ENCODE measurements around the gene ITPR2. TPM values are rescaled to one million over a fixed set of nuclear protein-coding genes. Genes with fewer than 3 reads are reported as not detected.
"Not testable (repeated sequence)": the region's sequence is repeated elsewhere in the genome, so short reads cannot be mapped to it uniquely, and the experiment has no call there.

Gene ITPR2
- total RNA-seq, 1 donor from 2014 or later, result 16.3 TPM

DNA sequence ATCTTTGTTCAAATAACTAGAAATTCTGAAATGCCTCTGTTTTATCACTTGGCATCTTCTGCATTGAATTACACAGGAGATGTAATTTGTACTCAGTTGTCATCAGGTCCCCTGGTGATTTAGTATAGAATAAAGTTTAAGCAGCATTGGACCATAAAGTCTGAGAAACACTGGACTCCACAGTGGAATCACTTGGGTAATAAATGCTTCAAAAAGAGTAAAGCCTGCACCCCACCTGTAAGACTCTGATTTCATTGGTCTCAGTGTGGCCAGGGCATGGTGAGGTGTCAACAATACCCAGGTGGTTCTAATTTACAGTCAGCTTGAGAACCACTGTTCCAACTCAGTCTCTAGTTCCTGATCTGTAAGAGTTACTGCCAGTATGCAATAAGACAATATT lies 148.9 kb downstream of the ITPR2 start:
- DNase-seq (ENCODE audit: low read depth), result no peak
- Histone ChIP-seq H3K36me3 (ENCODE audit: control insufficient read depth, insufficient read depth, low read length) (no peaks in the 10 kb centered on the region), H3K4me3 (ENCODE audit: low read depth, low read length) (no peak overlapping the region), H3K27me3 (ENCODE audit: control insufficient read depth, insufficient read depth, low read length) (no peaks in the 10 kb centered on the region)
- TF ChIP-seq, protein P1, sequence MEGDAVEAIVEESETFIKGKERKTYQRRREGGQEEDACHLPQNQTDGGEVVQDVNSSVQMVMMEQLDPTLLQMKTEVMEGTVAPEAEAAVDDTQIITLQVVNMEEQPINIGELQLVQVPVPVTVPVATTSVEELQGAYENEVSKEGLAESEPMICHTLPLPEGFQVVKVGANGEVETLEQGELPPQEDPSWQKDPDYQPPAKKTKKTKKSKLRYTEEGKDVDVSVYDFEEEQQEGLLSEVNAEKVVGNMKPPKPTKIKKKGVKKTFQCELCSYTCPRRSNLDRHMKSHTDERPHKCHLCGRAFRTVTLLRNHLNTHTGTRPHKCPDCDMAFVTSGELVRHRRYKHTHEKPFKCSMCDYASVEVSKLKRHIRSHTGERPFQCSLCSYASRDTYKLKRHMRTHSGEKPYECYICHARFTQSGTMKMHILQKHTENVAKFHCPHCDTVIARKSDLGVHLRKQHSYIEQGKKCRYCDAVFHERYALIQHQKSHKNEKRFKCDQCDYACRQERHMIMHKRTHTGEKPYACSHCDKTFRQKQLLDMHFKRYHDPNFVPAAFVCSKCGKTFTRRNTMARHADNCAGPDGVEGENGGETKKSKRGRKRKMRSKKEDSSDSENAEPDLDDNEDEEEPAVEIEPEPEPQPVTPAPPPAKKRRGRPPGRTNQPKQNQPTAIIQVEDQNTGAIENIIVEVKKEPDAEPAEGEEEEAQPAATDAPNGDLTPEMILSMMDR (IDR thresholded peaks at IDR 0.05; ENCODE audit: insufficient read depth, low read length, poor library complexity, severe bottlenecking), result no peak

DNA sequence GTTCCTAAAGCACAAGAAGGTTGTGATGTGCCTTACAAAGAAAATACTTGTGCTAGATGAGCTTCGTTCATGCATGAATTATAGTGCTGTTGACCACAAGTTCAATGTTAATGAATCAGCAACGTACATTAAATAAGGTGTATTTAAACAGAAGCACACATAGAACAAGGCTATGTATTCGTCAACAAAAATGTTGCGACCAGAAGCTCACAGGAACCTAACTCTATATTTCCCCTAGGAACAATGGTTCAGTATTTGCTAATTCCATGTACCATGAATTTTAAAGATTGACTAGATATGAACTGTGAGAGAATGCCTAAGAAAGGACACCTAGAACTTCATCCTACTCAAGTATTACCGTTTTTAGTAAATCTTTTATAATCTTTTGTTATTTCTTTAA lies 149.6 kb downstream of the ITPR2 start:
- no peaks in the 10 kb centered on the region for H3K27me3 ChIP-seq (ENCODE audit: control insufficient read depth, insufficient read depth, low read length)
- H3K4me3 ChIP-seq (ENCODE audit: low read depth, low read length), result no peak overlapping the region
- TF ChIP-seq, protein P1 (IDR thresholded peaks at IDR 0.05; ENCODE audit: insufficient read depth, low read length, poor library complexity, severe bottlenecking), result no peak
- no peaks in the 10 kb centered on the region for H3K36me3 ChIP-seq (ENCODE audit: control insufficient read depth, insufficient read depth, low read length)
- DNase-seq (ENCODE audit: low read depth), result no peak

DNA sequence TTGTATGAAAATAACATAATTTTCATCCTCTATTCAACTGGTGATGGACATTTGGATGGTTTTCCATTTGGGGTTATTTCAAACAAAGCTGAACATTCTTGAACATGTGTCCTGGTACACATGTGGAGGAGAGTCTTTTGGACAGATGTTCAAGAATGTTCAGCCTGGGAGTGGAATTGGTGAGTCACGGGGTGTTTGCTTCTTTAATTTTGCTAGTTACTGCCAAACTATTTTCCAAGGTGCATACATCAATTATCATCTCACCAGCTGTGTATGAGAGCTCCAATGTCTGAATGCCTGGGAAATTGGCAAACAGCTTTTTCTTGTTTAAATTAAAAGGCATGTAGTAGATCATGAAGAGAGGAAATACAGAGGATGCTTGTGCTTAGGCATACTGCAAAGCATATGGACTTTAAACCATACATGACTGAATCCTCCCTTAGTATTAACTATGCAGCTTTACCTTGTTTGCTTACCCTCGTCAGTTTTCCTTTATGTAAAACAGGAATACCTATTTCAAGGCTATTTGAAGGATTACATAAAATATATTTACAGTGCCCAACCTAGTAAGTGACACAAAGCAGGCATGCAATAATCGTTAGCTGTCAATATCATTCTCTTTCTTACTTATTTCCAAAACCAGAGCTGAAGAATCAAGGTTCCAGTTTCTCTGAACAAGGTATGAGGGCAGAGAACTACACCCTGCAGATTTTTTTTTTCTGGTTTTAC lies 152.1 kb downstream of the ITPR2 start:
- TF ChIP-seq, protein P1 (IDR thresholded peaks at IDR 0.05; ENCODE audit: insufficient read depth, low read length, poor library complexity, severe bottlenecking), result no peak
- no peak for DNase-seq (ENCODE audit: low read depth)

DNA sequence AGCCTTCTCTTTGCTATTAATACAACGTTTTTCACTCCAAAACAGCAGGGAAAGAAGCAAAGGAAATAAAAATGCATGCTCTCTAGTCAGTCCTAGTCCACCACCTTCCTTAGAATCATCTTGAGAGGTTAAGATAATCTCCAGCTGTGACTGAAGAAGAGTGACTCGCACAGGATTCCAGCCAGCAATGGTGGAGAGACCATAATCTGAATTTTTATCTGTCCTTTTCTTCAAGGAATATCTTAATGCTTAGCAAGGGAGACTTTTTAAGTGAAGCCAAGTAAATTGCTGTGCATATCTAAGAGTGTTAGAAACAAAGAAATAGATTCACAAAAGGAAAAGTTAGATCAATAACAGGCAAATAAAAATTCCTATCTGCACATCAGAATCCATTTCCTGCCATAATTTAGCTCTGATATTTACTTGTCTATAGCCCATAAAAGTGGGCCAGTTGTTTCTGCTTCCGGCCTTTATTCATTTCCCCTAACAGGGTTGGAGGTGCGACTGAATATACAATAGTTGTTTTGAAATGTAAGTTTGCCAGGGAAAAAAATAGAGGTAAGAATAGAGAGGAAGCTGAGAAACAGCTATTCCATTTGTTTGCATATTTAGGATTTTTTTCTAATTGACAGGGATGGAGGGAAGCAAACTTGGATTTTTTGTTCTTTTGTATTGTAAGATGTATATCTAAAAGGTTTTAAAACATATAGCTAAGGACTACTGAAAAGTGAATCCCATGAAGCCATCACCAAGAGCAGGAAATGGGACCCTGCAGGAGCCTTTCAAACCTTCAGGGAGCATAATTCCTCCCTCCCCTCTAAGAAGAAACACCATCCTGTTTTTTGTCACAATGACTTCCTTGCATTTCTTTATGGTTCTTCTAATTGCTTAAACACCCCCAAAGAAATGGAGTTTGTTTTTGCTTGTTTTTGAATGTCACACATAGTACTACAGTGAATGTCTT lies 154.0 kb downstream of the ITPR2 start:
- DNase-seq (ENCODE audit: low read depth), result no peak
- Histone ChIP-seq H3K36me3 (ENCODE audit: control insufficient read depth, insufficient read depth, low read length) (no peaks in the 10 kb centered on the region), H3K27me3 (ENCODE audit: control insufficient read depth, insufficient read depth, low read length) (no peaks in the 10 kb centered on the region), H3K4me3 (ENCODE audit: low read depth, low read length) (no peak overlapping the region)
- TF ChIP-seq, protein P1 (IDR thresholded peaks at IDR 0.05; ENCODE audit: insufficient read depth, low read length, poor library complexity, severe bottlenecking), result no peak

More for the DNA sequence above, 152.1 kb downstream of the ITPR2 start:
- Histone ChIP-seq H3K4me3 (ENCODE audit: low read depth, low read length) (no peak overlapping the region), H3K36me3 (ENCODE audit: control insufficient read depth, insufficient read depth, low read length) (no peaks in the 10 kb centered on the region), H3K27me3 (ENCODE audit: control insufficient read depth, insufficient read depth, low read length) (no peaks in the 10 kb centered on the region)

DNA sequence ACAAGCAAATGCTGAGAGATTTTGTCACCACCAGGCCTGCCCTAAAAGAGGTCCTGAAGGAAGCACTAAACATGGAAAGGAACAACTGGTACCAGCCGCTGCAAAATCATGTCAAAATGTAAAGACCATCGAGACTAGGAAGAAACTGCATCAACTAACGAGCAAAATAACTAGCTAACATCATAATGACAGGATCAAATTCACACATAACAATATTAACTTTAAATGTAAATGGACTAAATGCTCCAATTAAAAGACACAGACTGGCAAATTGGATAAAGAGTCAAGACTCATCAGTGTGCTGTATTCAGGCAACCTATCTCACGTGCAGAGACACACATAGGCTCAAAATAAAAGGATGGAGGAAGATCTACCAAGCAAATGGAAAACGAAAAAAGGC lies 161.5 kb downstream of the ITPR2 start:
- not testable (repeated sequence) for H3K4me3 ChIP-seq (ENCODE audit: low read depth, low read length); H3K27me3 ChIP-seq (ENCODE audit: control insufficient read depth, insufficient read depth, low read length); H3K36me3 ChIP-seq (ENCODE audit: control insufficient read depth, insufficient read depth, low read length); DNase-seq (ENCODE audit: low read depth)

DNA sequence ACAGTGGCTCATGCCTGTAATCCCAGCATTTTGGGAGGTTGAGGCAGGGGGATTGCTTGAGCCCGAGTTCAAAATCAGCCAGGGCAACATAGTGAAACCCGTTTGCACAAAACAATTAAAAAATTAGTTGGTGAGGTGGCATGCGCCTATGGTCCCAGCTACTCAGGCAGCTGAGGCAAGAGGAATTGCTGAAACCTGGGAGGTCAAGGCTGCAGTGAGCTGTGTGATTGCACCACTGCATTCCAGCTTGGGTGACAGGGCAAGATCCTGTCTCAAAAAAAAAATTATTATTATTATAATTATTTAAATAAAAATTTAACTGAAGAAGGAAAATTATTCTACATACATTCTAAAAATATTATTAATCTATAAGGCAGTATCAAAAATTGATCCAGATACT lies 164.1 kb downstream of the ITPR2 start:
- Histone ChIP-seq H3K36me3 (ENCODE audit: control insufficient read depth, insufficient read depth, low read length) (no peaks in the 10 kb centered on the region), H3K4me3 (ENCODE audit: low read depth, low read length) (no peak overlapping the region), H3K27me3 (ENCODE audit: control insufficient read depth, insufficient read depth, low read length) (no peaks in the 10 kb centered on the region)
- TF ChIP-seq, protein P1 (IDR thresholded peaks at IDR 0.05; ENCODE audit: insufficient read depth, low read length, poor library complexity, severe bottlenecking), result no peak
- DNase-seq (ENCODE audit: low read depth), result no peak

Measured in kidney epithelial cell (primary cell).